H9 (cell line): ENCODE measurements around the gene HOGA1. TPM values are rescaled to one million over a fixed set of nuclear protein-coding genes. Genes with fewer than 3 reads are reported as not detected.
A peak's percentile ranks its signal among the peaks of the same experiment; 100 is the strongest.

Experiments
- DNase-seq: peaks from one replicate; pipeline ENCODE4 v3.0.0-alpha.2; 2017
- H2AFZ ChIP-seq: one replicate; pipeline ENCODE4 v1.6.1; 2013; ENCODE audit warnings: mild to moderate bottlenecking, low read length, control low read depth, moderate library complexity
- H2AK5ac ChIP-seq: 2 replicates; pipeline ENCODE4 v1.6.1; 2013; ENCODE audit warnings: low read length, control low read depth, mixed read lengths; ENCODE audit not compliant: insufficient read length
- H2BK120ac ChIP-seq: one replicate; pipeline ENCODE4 v1.6.1; 2013; ENCODE audit warnings: low read depth, mild to moderate bottlenecking, low read length, control low read depth, inconsistent platforms; ENCODE audit not compliant: poor library complexity, severe bottlenecking
- H2BK12ac ChIP-seq: 2 replicates; pipeline ENCODE4 v1.6.1; 2013; ENCODE audit warnings: low read length, control low read depth, mixed read lengths, low read depth; ENCODE audit not compliant: insufficient read length
- H2BK15ac ChIP-seq: 2 replicates; pipeline ENCODE4 v1.6.1; 2013; ENCODE audit warnings: low read depth, low read length, control low read depth
- H2BK20ac ChIP-seq: one replicate; pipeline ENCODE4 v1.6.1; 2013; ENCODE audit warnings: low read depth, mild to moderate bottlenecking, low read length, control low read depth, inconsistent platforms; ENCODE audit not compliant: poor library complexity, severe bottlenecking
- H2BK5ac ChIP-seq: 2 replicates; pipeline ENCODE4 v1.6.1; 2013; ENCODE audit warnings: low read length, control low read depth, mixed read lengths; ENCODE audit not compliant: insufficient read length
- H3K14ac ChIP-seq: 2 replicates; pipeline ENCODE4 v1.6.1; 2013; ENCODE audit warnings: low read length, control low read depth; ENCODE audit not compliant: insufficient read depth
- H3K18ac ChIP-seq: 2 replicates; pipeline ENCODE4 v1.6.1; 2013; ENCODE audit warnings: low read depth, mild to moderate bottlenecking, mixed read lengths, low read length, control low read depth; ENCODE audit not compliant: insufficient read length
- H3K23ac ChIP-seq: 2 replicates; pipeline ENCODE4 v1.6.1; 2013; ENCODE audit warnings: low read length, control low read depth, mixed read lengths, low read depth; ENCODE audit not compliant: insufficient read length
- H3K23me2 ChIP-seq: 2 replicates; pipeline ENCODE4 v1.6.1; 2013; ENCODE audit warnings: low read depth, mild to moderate bottlenecking, mixed read lengths, low read length, control low read depth; ENCODE audit not compliant: insufficient read length, poor library complexity, severe bottlenecking
- H3K27ac ChIP-seq: 2 replicates; pipeline ENCODE4 v1.5.1; 2013; ENCODE audit warnings: low read length, control low read depth, mixed read lengths, low read depth; ENCODE audit not compliant: insufficient read length
- H3K27me3 ChIP-seq: 2 replicates; pipeline ENCODE4 v1.6.1; 2013; ENCODE audit warnings: low read length, control low read depth, inconsistent platforms; ENCODE audit not compliant: insufficient read depth
- H3K4ac ChIP-seq: 2 replicates; pipeline ENCODE4 v1.6.1; 2013; ENCODE audit warnings: low read depth, mild to moderate bottlenecking, control low read depth, inconsistent platforms, low read length, moderate library complexity
- H3K4me1 ChIP-seq: 2 replicates; pipeline ENCODE4 v1.6.1; 2013; ENCODE audit warnings: low read length, control low read depth, inconsistent platforms; ENCODE audit not compliant: insufficient read depth
- H3K4me2 ChIP-seq: 2 replicates; pipeline ENCODE4 v1.6.1; 2013; ENCODE audit warnings: low read length, control low read depth, mixed read lengths; ENCODE audit not compliant: insufficient read length, insufficient read depth
- H3K56ac ChIP-seq: 2 replicates; pipeline ENCODE4 v1.6.1; 2013; ENCODE audit warnings: low read depth, mild to moderate bottlenecking, mixed read lengths, low read length, control low read depth; ENCODE audit not compliant: insufficient read length
- H3K79me1 ChIP-seq: 2 replicates; pipeline ENCODE4 v1.6.1; 2013; ENCODE audit warnings: low read depth, mild to moderate bottlenecking, moderate library complexity, low read length, control low read depth, inconsistent platforms; ENCODE audit not compliant: insufficient read depth, poor library complexity, severe bottlenecking
- H3K79me2 ChIP-seq: 2 replicates; pipeline ENCODE4 v1.6.1; 2013; ENCODE audit warnings: low read length, control low read depth, inconsistent platforms; ENCODE audit not compliant: insufficient read depth
- H3K9ac ChIP-seq: 2 replicates; pipeline ENCODE4 v1.6.1; 2013; ENCODE audit warnings: low read length, control low read depth, mixed read lengths; ENCODE audit not compliant: insufficient read length; ENCODE audit errors: extremely low read depth
- H3K9me3 ChIP-seq: one replicate; pipeline ENCODE4 v1.6.1; 2013; ENCODE audit warnings: low read depth, low read length, inconsistent platforms; ENCODE audit not compliant: control insufficient read depth
- H3T11ph ChIP-seq: one replicate; pipeline ENCODE4 v1.6.1; 2013; ENCODE audit warnings: mild to moderate bottlenecking, low read length, control low read depth, inconsistent platforms
- H4K20me1 ChIP-seq: one replicate; pipeline ENCODE4 v1.6.1; 2013; ENCODE audit not compliant: control insufficient read depth, insufficient read length, insufficient read depth
- H4K5ac ChIP-seq: 2 replicates; pipeline ENCODE4 v1.6.1; 2013; ENCODE audit warnings: low read depth, mild to moderate bottlenecking, mixed read lengths, low read length, control low read depth; ENCODE audit not compliant: insufficient read length
- H4K8ac ChIP-seq: replicated peaks from 2 replicates; pipeline ENCODE4 v1.6.1; 2013; ENCODE audit warnings: low read length, control low read depth, mixed read lengths, low read depth; ENCODE audit not compliant: insufficient read length
- H4K91ac ChIP-seq: 2 replicates; pipeline ENCODE4 v1.6.1; 2013; ENCODE audit warnings: low read depth, mild to moderate bottlenecking, moderate library complexity, mixed read lengths, low read length, control low read depth; ENCODE audit not compliant: insufficient read length
- H3K27ac Mint-ChIP-seq, 3 experiments: 2 replicates in 2 of 3; 3 replicates in 1 of 3; pipeline ENCODE4 v1.8.0; 2020 to 2021; ENCODE audit warnings: mixed read lengths in 3 of 3, mild to moderate bottlenecking in 1 of 3, moderate library complexity in 1 of 3
- H3K27me3 Mint-ChIP-seq: 2 replicates; pipeline ENCODE4 v1.8.0; 2021; ENCODE audit warnings: low read depth, mild to moderate bottlenecking, moderate library complexity, mixed read lengths
- H3K36me3 Mint-ChIP-seq, 3 experiments: 2 replicates in 2 of 3; 3 replicates in 1 of 3; pipeline ENCODE4 v1.8.0; 2020 to 2021; ENCODE audit warnings: low read depth in 3 of 3, mixed read lengths in 3 of 3; ENCODE audit not compliant: insufficient read depth in 1 of 3
- H3K4me1 Mint-ChIP-seq, 2 experiments: 2 replicates each; pipeline ENCODE4 v1.8.0; 2020; ENCODE audit warnings: mixed read lengths in 2 of 2
- H3K4me3 Mint-ChIP-seq, 2 experiments: 2 replicates in 1 of 2; 3 replicates in 1 of 2; pipeline ENCODE4 v1.8.0; 2020 to 2021; ENCODE audit warnings: mild to moderate bottlenecking in 2 of 2, mixed read lengths in 2 of 2, moderate library complexity in 1 of 2
- H3K9me3 Mint-ChIP-seq, 2 experiments: 2 replicates in 1 of 2; 3 replicates in 1 of 2; pipeline ENCODE4 v1.8.0; 2020; ENCODE audit warnings: mild to moderate bottlenecking in 2 of 2, mixed read lengths in 2 of 2, moderate library complexity in 1 of 2
- WGBS: extraction: QIAGEN DNeasy Blood & Tissue Kit; methylation state at CpG from one replicate; pipeline ENCODE4 v1.1.7; 2013; ENCODE audit warnings: missing lambda C conversion rate, low lambda C conversion rate, mixed read lengths; ENCODE audit not compliant: insufficient read length; ENCODE audit errors: extremely low coverage; 5-methylcytosine and 5-hydroxymethylcytosine counted together
- total RNA-seq: library from RNA; stranded (reverse); gene quantifications from 2 replicates; pipeline ENCODE4 v1.2.1, GENCODE V29; 2021
- TF ChIP-seq, protein P1 (sequence below): fragments of 200-600 bp; sonication (generic); conservative IDR thresholded peaks from 3 replicates; pipeline ENCODE4 v1.8.0; 2021; ENCODE audit warnings: antibody characterized with exemption, mild to moderate bottlenecking

HOGA1 gene
- total RNA-seq, 1 experiment from 2014 or later, result 0.79 TPM

GRCh38 chr10:97573021-97573420 lies 11.2 kb upstream of the HOGA1 start:
- H3K18ac ChIP-seq, result no peak overlapping the region
- no peaks in the 10 kb centered on the region for H3K79me1 ChIP-seq
- H2AFZ ChIP-seq, result no peak overlapping the region
- H4K5ac ChIP-seq, result no peak overlapping the region
- no peak overlapping the region for H2BK20ac ChIP-seq
- H3K9me3 ChIP-seq, result no peaks in the 10 kb centered on the region
- no peaks in the 10 kb centered on the region for H3K27me3 Mint-ChIP-seq
- H3K4me1 Mint-ChIP-seq, result peaks cover 11 to 13% of the 10 kb centered on the region in 2 experiments
- H2BK12ac ChIP-seq, result no peak overlapping the region
- H3K9ac ChIP-seq, result no peak overlapping the region
- no peak overlapping the region for H3K4me2 ChIP-seq
- H3K79me2 ChIP-seq, result no peaks in the 10 kb centered on the region
- H3K27ac ChIP-seq, result no peak overlapping the region
- H4K91ac ChIP-seq, result no peak overlapping the region
- DNase-seq, result no peak
- no peaks in the 10 kb centered on the region for H3K4me1 ChIP-seq
- H3K4me3 Mint-ChIP-seq, result no peak overlapping the region; a peak in 1 of 5 replicates
- WGBS, result no CpG with 5 or more reads among the region's 2 CpGs
- no peak overlapping the region for H2AK5ac ChIP-seq
- H4K20me1 ChIP-seq, result no peaks in the 10 kb centered on the region
- H3K23ac ChIP-seq, result no peak overlapping the region
- H3K56ac ChIP-seq, result no peak overlapping the region
- no peak overlapping the region; the same call in 1 of the 2 replicates for H3K14ac ChIP-seq
- H3K36me3 Mint-ChIP-seq, result peaks cover 0 to 12% (median 0%) of the 10 kb centered on the region in 3 experiments; a peak in 3 of 7 replicates
- TF ChIP-seq, protein P1, sequence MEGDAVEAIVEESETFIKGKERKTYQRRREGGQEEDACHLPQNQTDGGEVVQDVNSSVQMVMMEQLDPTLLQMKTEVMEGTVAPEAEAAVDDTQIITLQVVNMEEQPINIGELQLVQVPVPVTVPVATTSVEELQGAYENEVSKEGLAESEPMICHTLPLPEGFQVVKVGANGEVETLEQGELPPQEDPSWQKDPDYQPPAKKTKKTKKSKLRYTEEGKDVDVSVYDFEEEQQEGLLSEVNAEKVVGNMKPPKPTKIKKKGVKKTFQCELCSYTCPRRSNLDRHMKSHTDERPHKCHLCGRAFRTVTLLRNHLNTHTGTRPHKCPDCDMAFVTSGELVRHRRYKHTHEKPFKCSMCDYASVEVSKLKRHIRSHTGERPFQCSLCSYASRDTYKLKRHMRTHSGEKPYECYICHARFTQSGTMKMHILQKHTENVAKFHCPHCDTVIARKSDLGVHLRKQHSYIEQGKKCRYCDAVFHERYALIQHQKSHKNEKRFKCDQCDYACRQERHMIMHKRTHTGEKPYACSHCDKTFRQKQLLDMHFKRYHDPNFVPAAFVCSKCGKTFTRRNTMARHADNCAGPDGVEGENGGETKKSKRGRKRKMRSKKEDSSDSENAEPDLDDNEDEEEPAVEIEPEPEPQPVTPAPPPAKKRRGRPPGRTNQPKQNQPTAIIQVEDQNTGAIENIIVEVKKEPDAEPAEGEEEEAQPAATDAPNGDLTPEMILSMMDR, result no peak
- H3K4ac ChIP-seq, result no peak overlapping the region
- no peak overlapping the region for H2BK120ac ChIP-seq
- no peak overlapping the region for H2BK15ac ChIP-seq
- no peak overlapping the region for H2BK5ac ChIP-seq
- no peaks in the 10 kb centered on the region for H3K9me3 Mint-ChIP-seq
- peak overlapping the region in 2 of 3 experiments; percentile 66 to 79; a peak in 3 of 7 replicates for H3K27ac Mint-ChIP-seq
- H3T11ph ChIP-seq, result no peak overlapping the region
- no peak overlapping the region for H4K8ac ChIP-seq
- no peaks in the 10 kb centered on the region for H3K27me3 ChIP-seq
- H3K23me2 ChIP-seq, result no peaks in the 10 kb centered on the region
